NCI-H1436 (cell line): ENCODE data around the gene NAV2.

Source experiments
- DNase-seq: peaks from one replicate; lab custom pipeline; 2025; lab: John Stamatoyannopoulos, UW

NAV2 gene

GRCh38 chr11:19687392-19687791 lies 25.2 kb upstream of the NAV2 start:
- no peak for DNase-seq

GRCh38 chr11:19689281-19690000 lies 23.2 kb upstream of the NAV2 start:
- no peak for DNase-seq

GRCh38 chr11:19690885-19691284 lies 21.8 kb upstream of the NAV2 start:
- DNase-seq: no peak

- no peak for DNase-seq
Observed at GRCh38 chr11:19691815-19692500, 20.7 kb upstream of the NAV2 start.

- no peak for DNase-seq
Observed at GRCh38 chr11:19693146-19693545, 19.5 kb upstream of the NAV2 start.

GRCh38 chr11:19694796-19695345 lies 17.8 kb upstream of the NAV2 start:
- no peak for DNase-seq

- DNase-seq: no peak
Observed at GRCh38 chr11:19696073-19696472, 16.6 kb upstream of the NAV2 start.

- no peak for DNase-seq
Observed at GRCh38 chr11:19696904-19697303, 15.7 kb upstream of the NAV2 start.

- no peak for DNase-seq
Observed at GRCh38 chr11:19697721-19698121, 14.9 kb upstream of the NAV2 start.

GRCh38 chr11:19698493-19699292 lies 13.9 kb upstream of the NAV2 start:
- no peak for DNase-seq

GRCh38 chr11:19701421-19701820 lies 11.2 kb upstream of the NAV2 start:
- DNase-seq: no peak

- DNase-seq: no peak
Observed at GRCh38 chr11:19702620-19703019, 10.0 kb upstream of the NAV2 start.

- DNase-seq: no peak
Observed at GRCh38 chr11:19703211-19703610, 9.4 kb upstream of the NAV2 start.

GRCh38 chr11:19704213-19704612 lies 8.4 kb upstream of the NAV2 start:
- DNase-seq: no peak

GRCh38 chr11:19705936-19706335 lies 6.7 kb upstream of the NAV2 start:
- no peak for DNase-seq

- no peak for DNase-seq
Observed at GRCh38 chr11:19711911-19712280, 741 bp upstream of the NAV2 start.

- DNase-seq: no peak
Observed at GRCh38 chr11:19713196-19714021, 772 bp downstream of the NAV2 start.

- DNase-seq: no peak
Observed at GRCh38 chr11:19714022-19714386, 1.4 kb downstream of the NAV2 start.

- DNase-seq: no peak
Observed at GRCh38 chr11:19714387-19715363, 2.0 kb downstream of the NAV2 start.

GRCh38 chr11:19715373-19715772 lies 2.7 kb downstream of the NAV2 start:
- no peak for DNase-seq

- DNase-seq: no peak
Observed at GRCh38 chr11:19718051-19718450, 5.4 kb downstream of the NAV2 start.
